ENCODE data around the gene FNDC1.

GRCh38 chr6:159307246-159307790, 138.1 kb downstream of the FNDC1 start:
- no peak for TF ChIP-seq CTCF (conservative IDR thresholded peaks at IDR 0.05 in 1 of 2, IDR thresholded peaks at IDR 0.05 in 1 of 2; ENCODE audit: low read depth in 1 of 2, low read length in 2 of 2)
- TF ChIP-seq EZH2 (IDR thresholded peaks at IDR 0.05; ENCODE audit: low read length, missing control alignments), result no peak
